Fibroblast of skin of right quadriceps (primary cell): ENCODE results near the gene NCOA7.
"Not testable (repeated sequence)": the region's sequence is repeated elsewhere in the genome, so short reads cannot be mapped to it uniquely, and the experiment has no call there.

ENCODE experiments used
- DNase-seq: peaks from one replicate; pipeline ENCODE4 v3.0.0-alpha.2; 2013

The NCOA7 gene

DNA sequence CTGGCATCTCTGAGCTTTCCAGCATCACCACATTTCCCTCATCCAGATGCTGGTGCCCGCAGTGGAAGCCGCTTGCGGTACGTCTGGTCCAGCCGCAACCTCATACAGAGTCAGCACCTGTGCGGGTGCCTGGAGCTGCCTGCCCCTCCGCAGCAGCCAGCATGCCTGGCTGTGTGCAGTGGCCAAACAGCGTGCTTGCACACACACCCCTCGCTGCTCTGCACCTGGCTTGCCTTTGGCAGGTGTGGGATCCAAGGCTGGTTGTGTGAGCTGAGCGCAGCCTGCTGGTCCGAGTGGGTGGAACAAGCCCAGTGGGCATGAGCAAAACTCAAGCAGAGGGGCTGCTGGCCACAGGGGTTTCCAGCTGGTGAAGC lies 162.7 kb downstream of the NCOA7 start:
- DNase-seq, result no peak

DNA sequence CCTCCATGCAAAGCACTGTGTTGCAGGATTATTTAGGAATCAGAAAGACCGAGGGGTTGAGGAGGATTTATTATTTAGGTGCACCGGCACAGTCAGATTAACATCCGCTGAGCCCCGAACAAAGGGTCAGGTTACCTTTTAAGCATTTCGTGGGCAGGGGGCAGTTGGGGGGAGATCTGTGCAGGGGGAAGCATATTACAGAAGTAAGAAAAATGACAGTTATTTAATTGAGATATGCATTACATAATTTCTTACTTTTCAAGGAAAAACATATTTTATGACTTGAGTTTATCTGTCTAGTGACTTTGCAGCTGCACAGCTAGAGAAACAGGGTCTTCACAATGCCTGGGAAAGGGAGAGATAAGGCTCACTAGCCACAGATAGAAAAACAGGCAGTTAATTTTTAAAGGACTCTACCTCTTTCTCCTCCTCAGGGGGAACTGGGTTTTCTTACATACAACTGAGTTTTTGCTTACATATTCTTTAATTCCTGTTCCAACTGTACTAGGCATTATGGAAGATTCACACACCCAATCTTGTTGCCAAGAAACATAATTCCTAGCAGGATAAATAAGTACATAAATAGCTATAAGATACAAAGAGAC lies 164.1 kb downstream of the NCOA7 start:
- DNase-seq, result no peak

DNA sequence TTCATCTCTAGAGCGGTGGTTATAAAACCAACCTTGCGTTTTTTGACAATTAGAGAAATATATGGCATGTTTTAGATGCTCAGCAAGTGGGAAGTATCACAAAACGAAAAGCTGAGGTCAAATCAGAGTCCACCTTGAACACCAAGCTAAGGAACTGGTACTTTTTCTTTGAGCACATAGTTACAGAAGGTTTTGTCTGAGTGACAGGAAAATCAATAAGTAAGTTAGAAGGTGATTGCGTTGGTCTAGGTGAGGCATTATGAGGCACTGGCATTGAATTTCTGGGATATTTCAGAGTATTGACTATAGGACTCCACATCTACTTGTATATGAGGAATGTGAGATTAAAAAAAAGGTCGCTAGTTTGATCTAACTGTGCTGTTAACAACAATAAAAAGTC lies 165.2 kb downstream of the NCOA7 start:
- DNase-seq, result no peak

DNA sequence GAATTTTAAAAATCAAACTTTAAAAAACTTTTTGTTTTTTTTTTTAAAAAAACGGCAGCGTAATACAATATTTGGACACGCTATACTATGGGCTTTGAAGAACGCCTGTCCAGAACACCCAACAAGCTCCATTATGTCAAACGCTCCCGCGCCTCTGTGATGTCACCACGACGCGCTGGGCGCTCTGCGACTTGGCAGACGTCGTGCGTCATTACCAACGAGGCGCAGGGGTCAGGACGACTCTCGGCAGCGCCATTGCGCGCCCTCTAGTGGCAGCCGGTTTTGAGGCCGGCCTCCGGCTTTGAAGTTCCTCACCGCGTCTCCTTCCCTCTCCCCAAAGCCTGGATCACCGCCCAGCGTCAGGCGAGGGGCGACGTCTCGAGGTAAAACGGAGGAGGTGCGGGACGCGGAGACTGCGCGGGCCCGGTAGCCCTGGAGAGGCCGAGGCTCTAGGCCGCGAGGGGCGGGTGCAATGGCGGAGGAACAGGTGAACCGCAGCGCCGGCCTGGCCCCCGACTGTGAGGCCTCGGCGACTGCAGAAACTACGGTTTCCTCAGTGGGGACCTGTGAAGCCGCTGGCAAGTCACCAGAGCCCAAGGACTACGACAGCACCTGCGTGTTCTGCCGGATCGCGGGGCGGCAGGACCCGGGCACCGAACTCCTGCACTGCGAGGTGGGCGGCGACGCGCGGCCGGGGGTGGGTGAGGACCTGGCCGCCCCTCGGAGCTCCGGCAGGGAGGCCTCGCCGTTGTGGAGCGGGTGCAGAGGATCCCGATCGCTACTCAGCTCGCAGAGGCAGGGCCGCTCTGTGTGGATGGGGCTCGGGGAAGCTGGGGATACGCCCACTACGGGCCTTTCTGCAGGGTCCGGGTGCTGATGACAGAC lies 166.0 kb downstream of the NCOA7 start, which contains the start of gene HINT3:
Gene HINT3, plus strand, starts transcription at position 265 of the 885 bp plus-strand sequence. Its CDS starts 208 bp downstream, at position 473.
- DNase-seq, result peak; percentile 96

DNA sequence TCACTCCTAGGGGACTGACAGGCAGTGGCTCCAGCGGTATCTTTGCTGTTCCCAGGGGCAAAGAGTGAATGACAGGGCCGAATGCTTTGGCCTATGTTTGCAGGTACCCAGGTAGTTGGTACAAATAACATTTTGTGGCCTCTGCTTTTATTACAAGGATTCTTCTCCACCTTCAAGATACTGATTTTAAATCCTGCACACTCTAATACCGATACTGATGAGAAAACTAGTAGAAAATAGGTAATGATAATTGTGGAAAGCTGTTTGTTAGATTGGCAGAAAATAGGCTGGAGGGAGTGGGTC lies 166.6 kb downstream of the NCOA7 start:
- no peak for DNase-seq

DNA sequence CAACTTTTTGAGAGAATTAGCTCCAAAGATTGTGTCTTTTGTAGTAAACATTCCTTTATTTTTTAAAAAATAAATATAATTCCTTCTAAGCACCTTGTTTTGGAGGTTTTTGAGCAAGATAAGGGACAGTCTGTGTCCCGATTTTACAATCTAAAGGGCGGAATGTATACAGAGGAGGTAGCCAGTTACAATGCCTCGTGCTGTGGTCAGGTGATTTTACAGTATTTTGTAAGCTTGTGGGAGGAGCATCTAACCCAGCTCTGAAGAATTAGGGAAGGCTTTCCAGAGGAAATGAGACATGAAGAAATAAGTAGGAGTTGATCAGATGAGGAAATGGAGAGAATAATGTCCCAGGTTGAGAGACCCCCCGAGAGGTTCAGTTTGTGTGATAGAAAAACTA lies 167.1 kb downstream of the NCOA7 start:
- DNase-seq, result peak; percentile 29

DNA sequence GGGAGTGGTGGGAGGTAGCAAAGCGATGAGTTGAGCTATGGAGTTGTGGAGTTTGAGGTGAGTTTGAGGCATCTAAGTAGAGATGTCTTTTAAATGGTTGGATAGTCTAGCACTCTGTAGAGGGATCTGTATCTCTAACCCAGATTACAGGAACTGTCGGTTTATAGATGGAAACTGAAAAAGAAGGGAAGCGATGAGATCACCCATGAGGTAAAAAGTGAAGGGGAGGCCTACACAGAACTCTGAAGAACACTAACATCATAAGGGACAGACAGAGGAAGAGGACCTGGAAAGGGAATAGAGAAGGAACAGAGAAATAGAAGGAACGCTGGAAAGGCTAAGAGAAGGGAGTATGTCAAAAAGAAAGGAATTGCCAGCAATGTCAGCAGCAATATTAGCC lies 168.3 kb downstream of the NCOA7 start:
- DNase-seq, result no peak

DNA sequence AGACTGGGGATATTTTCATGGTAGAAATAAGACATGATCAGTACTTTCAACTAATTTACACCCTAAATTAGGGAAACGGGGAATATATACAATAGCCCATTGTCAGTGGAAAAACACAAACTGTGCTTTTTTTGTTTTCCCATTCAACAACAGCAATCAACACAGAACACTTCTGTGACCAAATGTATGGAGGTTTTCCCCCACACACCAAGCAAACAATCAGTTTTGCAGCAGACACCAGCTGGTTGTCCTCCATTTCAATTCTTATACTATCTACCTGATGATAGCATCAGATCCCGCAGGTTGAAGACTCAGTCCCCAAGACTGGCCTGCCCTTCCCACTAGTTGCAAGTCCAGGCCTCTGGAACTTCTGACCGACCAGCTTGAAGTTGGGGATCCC lies 170.4 kb downstream of the NCOA7 start:
- DNase-seq, result no peak

DNA sequence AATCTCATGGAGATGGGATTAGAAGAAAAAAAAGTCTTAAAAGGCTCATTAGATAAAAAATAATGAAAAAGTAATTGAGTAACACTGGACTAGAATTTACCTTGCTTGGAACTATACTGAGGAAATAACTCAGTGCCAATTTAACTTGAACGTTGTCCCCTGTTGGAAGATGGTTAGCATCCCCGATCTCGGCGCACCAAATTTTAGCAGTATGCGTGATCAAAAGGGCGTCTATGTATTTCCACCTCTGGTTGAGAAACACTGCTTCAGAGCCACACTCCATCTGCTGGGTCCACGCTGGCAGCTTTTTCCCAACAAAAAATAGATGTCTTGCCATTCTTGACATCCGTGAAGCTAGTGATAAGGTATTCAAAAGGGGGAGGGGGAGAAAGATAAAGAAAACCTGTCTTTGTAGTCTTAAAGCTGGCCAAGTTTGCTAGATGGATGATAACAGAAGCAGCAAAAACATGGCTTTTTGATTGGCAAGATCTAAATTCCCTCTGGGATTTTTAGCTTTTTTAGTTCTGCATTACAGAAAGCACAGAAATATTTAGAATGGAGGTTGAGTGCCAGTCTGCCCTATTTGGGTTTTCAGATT lies 172.2 kb downstream of the NCOA7 start:
- no peak for DNase-seq

DNA sequence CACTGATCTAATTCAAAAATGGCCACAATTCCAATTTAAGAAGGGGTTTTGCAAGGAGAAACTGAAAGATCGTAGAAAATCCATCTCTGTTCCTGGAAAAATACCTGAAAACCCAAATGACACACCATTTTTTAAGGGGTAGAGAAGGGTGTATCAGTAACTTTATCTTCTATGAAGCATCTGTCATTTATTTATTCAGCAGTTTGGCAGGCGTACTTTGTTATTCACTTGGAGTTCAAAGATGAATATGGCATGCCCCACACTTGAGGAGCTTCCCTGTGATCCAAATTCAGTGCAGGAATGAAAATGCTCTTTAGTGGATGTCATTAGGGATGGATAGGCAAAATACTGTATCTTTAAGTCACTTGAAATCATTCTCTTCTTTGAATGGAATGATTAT lies 173.1 kb downstream of the NCOA7 start:
- DNase-seq, result no peak

DNA sequence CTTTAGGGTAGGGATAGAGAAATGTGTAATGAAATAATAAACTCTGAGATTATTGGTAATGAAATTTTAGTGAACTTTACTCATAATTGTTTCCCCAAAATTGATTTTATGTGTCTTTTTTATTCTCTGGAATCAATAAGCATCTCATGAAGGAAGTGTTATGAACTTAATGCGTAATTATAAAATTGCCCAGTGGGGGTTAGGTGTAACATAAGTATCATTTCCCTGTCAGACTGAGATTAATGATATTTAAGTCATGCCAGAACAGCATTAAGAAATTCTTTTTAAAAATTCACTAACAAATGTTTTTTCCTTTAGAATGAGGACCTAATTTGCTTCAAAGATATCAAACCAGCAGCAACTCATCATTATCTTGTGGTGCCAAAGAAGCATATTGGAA lies 175.8 kb downstream of the NCOA7 start:
- no peak for DNase-seq

DNA sequence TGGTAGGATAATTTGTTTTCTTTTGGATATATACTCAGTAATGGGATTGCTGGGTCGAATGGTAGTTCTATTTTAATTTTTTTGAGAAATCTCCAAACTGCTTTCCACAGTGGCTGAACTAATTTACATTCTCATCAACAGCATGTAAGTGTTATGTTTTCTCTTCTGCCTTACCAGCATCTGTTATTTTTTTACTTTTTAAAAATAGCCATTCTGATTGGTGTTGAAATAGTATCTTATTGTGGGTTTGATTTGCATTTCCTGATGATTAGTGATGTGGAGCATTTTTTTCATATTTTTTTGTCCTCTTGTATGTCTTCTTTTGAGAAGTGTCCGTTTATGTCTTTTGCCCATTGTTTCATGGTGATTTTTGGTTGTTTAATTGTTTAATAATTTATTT lies 177.7 kb downstream of the NCOA7 start:
- DNase-seq, result no peak

DNA sequence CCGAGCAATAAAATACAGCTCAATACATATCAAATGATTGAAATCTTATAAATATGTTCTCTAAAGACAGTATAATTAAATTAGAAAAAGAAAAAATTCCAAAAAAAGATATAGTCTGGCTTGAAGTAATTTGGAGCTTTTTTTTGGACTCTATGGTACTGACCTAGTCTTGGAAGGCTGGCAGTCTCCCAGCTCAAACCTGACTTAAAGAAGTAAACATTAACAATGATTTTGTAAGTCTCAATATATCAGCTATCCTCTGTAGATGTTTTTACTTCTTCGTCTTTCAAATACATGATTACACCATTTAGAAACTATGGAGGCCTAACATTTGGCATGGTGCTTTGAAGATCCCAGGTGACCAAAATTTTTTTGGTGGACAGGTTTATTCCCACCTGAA lies 180.0 kb downstream of the NCOA7 start:
- DNase-seq, result no peak

DNA sequence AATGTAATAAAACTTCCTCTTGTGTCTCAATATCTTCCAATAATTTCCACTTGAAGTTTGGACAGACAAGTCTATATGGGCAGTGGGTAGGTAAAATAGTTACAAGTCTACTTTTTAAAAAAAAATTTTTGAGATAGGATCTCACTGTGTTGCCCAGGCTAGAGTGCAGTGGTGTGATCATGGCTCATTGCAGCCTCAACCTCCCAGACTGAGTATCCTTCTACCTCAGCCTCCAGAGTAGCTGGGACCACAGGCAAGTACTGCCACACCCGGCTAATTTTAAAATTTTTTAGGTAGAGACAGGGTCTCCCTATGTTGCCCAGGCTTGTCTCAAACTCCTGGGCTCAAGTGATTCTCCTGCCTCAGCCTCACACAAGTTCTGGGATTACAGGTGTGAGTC lies 181.7 kb downstream of the NCOA7 start:
- not testable (repeated sequence) for DNase-seq

DNA sequence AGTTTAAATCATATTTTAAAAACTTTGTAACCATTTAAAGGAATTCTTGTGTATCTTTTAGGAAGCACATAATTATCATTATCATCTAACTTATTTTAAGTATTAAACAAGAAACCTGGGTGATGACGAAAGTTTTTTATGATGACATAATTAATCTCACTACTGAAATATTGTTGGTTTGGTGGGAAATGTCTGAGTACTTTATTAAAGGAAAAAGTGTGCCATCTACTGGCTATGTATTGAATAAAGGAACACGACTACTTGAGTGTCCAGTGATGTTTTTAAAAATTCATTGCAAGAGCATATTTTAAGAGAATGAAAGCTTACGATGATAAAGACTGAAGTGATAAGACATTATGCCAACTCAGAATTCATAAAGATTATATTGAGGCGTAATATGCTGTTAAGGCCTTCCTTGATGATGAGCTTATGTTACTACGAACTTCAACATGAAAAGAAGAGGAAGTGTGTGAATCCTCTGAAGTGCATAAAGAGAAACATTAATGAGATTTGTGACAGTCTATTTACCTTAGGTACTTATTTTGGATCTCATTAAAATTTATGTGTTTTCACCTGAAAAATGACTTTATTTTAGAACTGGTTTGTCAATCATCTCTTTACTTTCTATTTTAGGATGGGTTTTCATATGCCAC lies 183.6 kb downstream of the NCOA7 start:
- peak; percentile 65 for DNase-seq

DNA sequence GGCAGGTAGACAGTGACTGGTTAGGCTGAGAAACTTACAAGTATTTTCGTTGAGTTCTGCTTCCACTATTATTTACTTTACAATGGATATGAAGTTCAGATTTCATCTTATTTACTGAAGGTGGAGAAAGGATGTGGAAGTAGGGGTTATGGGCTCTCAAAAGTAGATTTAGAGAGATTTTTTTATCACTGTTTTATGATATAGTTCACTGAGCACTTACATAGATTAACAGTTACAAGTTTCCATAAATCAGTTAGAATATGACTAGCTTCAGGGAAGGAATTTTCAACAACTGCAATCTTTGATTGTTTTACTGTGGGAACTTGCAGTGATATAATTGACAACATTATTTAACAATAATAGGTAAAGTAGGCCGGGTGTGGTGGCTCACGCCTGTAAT lies 188.3 kb downstream of the NCOA7 start:
- DNase-seq, result no peak
